ENCODE results near the gene BBOX1. TPM values are rescaled to one million over a fixed set of nuclear protein-coding genes. Genes with fewer than 3 reads are reported as not detected.

The BBOX1 gene, protein sequence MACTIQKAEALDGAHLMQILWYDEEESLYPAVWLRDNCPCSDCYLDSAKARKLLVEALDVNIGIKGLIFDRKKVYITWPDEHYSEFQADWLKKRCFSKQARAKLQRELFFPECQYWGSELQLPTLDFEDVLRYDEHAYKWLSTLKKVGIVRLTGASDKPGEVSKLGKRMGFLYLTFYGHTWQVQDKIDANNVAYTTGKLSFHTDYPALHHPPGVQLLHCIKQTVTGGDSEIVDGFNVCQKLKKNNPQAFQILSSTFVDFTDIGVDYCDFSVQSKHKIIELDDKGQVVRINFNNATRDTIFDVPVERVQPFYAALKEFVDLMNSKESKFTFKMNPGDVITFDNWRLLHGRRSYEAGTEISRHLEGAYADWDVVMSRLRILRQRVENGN
- not detected in 2 replicates for total RNA-seq

DNA sequence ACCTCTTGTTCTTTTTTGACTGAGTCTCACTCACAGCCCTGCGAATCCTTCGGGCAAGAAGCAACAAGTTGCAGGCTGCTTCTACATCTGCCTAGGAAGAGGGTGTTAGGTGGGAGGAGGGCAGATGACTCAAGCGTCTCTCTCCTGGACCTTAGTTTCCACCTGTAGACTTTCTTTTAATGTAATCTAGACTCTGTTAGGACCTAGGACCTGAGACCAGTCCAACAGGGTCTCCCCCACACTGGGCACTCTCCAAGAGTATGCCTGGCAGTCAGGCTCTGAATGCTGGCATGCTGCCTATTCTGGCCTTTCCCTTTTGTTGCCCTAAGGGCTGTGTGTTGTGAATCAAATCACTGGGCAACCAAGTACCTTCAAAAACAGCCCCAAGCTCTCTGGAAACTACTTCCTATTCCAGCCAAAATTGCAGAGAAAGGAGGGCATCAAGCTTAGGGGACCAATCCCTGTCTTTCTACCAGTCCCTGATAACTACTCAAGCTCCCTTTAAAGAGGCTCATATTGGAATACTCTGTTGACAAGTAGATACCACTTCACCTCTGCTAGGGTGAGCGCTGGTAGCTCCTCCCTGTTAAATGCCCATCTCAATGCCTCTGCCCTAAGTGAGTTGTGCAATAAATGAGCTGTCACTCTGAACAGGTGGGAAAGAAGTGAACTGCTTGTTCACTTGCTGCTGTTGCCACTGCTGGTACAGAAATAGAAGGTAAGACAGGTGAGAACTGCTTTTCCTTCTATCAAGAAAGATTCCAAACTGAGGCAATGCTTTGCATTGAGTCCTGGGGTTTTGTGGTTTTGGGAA lies at the start of gene BBOX1:
Gene BBOX1, plus strand, starts transcription at position 514 of the 814 bp plus-strand sequence. CDS start 14,616 bp downstream, outside the sequence.

DNA sequence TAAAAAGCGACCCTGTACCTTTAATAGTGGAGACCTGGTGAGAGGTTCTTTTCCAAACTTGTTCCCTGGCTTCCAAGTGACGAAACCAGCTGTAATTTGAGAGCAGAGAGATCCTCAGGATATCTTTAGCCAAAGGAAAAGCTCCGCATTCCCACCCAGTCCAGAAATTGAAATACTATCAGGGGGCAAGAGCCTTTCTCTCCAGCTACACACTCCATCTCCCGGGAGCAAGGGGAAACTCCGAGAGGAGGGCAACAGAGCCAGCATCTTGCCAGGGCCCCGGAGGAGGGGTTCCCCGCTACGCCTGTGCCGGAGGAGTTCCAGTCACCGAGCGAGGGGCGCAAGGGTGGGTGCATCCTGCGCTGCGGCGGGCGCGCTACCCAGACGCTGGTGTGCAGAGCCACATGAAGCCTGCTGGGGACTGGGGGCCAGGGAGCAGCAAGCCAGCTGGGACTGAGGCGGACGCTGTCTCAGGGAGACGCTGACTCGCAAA lies 46.6 kb upstream of the BBOX1 start, which contains the start of gene FIBIN:
Gene FIBIN, plus strand, starts transcription at position 148 of the 493 bp plus-strand sequence. CDS start 415 bp downstream, outside the sequence.

Other genes with a start within 250 kb of the BBOX1 start
- gene FIBIN, start 46.7 kb upstream of the BBOX1 start, total RNA-seq = 2.9 and 12.5 TPM in 2 replicates